Femur (tissue), 1 donor: Measurements from ENCODE around the gene CSTF1.
"Not testable (repeated sequence)": the region's sequence is repeated elsewhere in the genome, so short reads cannot be mapped to it uniquely, and the experiment has no call there.

Experiments
- DNase-seq: peaks from one replicate; pipeline ENCODE4 v3.0.0-alpha.2; 2017

Gene CSTF1

DNA sequence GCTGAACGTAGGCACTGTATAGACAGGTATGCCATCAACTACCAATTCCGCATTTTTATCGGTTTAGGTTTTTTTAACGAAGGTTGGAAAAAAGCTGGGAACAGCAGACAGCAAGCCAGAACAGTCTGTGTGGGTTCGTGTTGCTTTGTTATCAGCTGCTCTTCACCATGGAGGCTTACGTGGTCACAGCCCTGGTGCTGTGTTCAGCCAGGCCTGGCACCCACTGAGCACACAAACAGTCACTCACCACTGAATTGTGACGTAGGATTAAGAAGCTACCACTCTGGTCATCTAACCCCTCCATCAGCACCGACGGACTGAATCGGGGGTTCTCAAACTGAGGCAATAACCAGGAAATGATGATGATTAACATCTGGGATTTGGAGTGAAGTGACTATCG, 20.5 kb upstream of the CSTF1 start:
- DNase-seq = no peak

DNA sequence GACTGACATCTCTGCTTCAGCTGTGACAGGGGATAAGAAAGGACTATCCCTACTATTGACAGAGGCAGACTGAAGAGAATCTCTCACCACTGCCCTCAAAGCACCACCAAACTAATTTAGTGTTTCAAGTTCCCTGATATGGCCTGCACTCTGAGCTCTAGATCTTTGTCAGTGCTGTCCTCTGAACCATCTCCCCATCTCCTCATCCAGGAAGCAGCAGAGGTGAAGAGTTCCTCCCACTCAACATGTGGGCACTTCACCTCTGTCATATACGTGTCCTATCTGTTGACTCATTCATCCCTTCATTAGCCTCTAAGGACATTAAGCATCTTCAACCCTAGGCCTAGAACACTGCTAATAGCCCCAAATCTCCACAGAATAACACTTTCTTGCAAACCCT, 19.6 kb upstream of the CSTF1 start:
- no peak for DNase-seq

DNA sequence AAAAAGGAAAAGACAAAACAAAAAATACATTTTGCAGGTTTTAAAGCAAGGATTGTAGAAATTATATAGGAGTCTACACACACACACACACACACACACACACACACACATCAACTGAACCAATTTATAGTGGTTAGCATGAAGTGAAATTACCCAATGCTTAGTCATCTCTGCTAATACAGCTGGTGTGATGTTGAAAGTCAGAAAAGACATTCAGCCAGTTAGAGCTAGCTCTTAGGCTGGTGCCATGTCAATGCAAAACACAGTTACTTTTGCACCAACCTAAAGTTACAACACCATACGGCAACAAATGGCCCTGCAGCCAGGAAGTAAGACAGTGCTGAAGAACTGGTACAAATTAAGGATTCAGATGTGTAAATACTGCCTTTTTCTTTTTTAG, 18.5 kb upstream of the CSTF1 start:
- DNase-seq = no peak

DNA sequence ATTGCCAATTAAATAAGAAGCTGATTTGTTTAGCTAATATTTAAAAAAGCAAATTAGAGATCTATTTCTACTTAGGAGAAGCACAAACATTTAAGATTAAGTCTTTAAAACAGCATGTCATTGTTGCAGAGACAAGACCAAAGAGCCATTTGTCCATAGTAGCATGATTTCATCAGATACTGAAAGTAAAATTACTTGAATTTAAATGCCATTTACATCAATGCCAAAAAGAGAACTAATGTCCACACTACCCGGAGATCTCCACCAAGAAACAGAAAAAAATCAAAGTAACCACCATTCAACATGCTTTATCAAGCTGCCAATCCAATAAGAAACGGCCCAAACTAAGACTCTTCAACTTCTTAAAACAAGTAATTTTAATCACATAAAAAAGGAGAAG, 16.1 kb upstream of the CSTF1 start:
- DNase-seq = no peak

DNA sequence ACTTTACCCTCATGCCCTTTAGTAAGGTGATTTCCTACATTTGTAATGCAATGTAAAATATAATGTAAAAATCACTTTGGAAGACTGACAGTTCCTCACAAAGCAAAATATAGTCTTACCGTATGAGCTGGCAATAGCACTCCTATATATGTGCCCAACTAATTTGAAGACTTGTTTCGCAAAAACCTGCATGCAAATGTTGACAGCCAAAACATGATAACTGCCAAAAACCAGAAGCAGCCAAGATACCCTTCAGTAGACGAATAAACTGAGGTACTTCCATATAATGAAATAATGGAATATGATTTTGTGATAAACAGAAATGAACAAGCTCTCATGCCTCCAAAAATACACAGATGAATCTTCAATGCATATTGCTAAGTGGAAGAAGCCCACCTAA, 14.1 kb upstream of the CSTF1 start:
- no peak for DNase-seq

DNA sequence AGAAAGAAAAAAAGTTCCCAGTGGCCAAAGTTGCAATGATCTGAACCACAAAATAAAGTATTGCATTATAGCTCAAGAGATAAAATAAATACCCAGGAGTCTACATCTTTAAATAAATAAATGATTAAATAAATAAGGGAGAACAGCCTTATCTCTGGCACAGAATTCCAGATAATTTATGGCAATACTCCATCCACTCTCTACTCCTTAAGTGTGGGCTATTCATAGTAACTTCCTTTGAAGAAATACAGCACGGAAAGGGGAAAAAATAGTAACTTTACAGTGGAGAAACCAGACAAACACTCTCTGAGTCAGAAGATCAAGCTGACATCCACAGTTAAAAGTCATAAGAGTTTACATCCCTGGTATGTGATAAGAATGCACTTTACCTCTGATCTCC, 12.1 kb upstream of the CSTF1 start:
- no peak for DNase-seq

DNA sequence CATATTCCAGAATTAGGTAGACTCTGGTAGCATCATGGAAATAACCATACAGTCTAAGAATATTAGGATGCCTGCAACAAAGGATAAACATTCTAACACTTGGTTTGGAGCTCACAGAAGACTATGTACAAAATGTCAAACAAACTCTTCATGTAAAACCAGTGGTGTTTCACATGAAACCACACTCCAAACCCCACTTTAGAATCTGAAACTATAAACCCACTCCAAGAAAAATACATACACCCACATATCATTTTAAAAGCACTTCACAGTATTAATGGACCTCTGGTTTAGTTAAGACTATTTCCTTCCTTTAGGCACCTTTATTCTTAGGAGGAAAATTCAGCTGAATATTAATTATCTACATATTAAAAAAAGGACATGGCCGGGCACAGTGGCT, 10.9 kb upstream of the CSTF1 start:
- no peak for DNase-seq

DNA sequence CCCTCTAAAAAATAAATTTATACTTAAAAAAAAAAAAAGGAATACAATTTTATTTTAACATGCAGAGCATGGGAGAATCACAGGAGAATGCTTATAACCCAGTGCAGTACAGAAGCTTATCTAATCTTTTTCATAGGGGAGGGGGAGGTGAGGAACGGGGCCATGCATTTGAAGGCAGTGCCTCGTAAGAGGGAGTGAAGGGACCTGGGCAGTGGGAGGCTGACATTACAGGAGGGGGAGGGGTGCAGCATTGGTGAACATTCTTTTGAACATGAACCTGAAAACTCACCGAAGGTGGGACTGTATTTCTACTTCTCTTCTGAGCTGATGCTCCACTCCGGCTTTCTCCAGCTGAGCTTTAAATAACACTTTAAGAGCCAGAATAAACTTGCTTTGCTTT, 9.7 kb upstream of the CSTF1 start:
- DNase-seq = no peak

DNA sequence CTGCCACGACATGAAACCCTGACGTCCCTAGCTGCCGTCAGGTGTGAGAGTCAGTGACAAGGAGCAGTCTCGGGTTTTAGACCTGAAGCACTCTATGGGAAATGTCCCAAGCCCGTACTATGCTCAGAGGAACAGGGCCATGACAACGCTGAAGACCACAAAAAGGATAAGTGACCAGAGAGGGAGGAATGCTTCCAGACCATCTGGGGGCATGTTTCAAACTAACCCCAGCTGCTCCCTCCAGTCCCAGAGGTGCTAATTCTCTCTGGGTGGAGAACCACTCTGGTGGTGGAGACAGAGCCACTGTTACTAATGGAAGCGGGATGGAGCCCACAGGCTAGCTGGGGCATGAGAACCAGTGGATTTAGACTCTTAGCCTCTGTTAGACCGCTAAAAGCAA, 9.1 kb upstream of the CSTF1 start:
- DNase-seq = no peak

DNA sequence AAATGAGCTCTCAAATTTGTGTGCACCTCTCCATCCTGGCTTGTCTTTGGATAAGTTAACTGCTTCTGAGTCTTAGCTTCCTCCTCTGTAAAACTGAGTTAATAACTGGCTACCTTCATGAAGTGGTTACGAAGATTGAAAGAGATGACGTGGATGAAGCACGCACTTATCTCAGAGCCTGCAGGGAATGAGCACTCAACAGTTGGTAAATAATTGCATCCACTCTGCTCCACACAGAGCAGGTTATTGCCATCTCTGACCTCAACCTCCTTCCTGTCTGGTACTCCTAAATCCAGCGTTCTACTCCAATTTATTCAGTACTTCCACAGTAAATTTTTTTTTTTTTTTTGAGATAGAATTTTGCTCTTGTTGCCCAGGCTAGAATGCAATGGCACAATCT, 7.3 kb upstream of the CSTF1 start:
- no peak for DNase-seq

DNA sequence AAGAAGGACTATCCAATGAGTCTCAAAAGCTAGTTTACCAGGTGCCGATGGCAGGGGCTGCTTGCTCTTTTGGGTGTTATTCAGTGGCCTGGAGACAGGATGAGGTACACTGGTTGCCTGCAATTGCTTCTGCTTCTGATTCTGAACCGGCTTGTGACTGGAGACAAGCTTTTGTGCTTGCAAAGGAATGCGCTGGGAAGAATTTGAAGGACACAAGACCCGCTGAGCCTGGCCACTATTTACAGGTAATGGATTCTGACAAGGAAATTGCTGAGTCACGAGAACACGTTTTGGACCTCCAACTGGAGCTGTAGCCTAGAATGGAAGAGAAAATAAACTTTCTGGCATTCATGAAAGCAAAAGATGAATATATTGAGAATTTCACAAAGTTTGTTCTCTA, 6.2 kb upstream of the CSTF1 start:
- DNase-seq = no peak

DNA sequence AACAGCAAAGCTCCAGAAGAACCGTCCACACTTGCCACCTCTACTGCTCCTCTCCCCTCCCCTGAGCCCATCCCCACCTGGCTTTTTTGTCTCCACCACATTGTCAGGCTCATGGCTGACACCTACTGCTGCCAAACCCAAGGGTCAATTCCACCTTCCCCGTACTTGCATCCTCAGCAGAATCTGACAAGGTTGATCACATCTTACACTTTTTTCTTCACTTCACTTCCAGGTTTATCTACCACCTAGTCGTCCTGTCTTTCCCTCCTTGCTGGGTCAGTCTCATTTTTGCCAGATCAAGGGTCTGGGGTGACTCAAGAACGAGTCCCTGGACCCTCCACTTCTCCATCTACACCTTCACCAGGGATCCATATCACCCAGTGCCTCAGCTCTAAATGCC, 3.6 kb upstream of the CSTF1 start:
- no peak for DNase-seq

DNA sequence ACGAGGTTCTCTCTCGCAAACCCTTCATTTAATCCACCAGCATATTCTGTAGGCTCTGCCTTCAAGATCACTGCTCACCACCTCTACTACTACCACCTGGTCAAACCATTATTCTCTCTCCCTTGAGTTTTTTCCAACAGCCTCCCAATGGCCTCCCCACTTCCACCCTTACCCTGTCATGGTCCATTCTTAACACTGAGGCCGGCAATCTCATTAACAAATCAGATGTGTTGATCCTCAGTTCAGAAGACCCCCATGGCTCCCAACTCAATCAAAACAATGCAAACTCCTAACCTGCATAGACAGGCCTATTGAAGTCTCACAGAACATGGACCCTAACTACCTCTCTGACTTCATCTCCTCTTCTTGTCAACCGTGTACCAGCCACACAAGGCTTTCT, 2.6 kb upstream of the CSTF1 start:
- DNase-seq = no peak

DNA sequence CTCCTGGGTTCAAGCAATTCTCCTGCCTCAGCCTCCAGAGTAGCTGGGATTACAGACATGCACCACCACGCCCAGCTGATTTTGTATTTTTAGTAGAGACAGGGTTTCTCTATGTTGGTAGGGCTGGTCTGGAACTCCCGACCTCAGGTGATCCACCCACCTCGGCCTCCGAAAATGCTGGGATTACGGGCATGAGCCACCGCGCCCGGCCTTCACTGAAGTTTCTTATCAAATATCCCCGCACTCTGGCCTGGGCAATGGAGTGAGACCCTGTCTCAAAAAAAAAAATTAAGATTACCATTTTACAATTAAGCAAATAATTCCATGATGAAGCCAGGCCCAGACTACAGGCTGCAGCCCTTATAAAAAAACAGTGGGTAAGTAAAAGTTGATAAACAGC, 2.0 kb upstream of the CSTF1 start:
- DNase-seq = not testable (repeated sequence)

DNA sequence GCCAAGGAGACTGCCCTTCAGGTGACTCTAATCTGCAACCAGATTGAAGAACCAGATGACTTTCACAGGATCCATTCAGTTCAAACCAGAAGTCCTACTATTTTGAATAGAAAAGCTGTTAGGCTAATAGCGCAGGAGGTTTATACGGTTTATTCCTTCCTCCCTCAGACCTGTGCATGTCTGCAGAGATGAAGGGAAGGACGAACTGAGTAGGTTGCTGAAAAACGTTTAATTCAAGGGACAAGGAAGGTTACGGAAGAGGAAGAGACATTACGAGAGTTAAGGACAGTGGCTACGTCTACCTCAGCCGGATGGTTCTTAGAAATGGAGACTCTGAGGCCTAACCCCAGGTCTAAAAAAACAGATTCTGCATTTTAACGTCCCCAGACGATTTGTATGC, 1.4 kb upstream of the CSTF1 start:
- DNase-seq = no peak

DNA sequence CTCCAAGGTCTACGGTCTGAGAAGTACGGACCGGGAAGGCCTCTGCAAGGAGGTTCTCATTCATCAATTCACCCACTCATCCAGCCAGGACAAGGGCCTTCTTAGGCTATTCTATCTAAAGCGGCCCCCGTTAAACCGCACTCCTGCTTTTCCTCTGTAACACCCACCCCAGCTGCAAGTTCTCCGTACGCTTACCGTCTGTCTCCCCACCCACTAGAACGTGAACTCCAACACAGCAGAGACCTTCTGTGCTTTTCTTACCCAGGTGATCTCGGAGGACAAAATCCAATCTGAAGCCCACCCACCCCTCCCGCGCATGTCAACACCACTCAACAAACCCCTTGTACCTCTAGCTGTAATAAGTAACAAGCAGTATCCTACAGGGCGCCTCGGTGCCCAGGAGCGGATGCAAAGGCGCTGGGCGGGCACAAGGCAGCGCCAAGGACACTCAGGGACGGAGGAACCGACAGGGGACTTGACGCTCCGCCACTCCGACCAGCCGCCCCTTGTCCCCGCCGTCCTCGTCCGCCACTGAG, 781 bp upstream of the CSTF1 start:
- no peak for DNase-seq

DNA sequence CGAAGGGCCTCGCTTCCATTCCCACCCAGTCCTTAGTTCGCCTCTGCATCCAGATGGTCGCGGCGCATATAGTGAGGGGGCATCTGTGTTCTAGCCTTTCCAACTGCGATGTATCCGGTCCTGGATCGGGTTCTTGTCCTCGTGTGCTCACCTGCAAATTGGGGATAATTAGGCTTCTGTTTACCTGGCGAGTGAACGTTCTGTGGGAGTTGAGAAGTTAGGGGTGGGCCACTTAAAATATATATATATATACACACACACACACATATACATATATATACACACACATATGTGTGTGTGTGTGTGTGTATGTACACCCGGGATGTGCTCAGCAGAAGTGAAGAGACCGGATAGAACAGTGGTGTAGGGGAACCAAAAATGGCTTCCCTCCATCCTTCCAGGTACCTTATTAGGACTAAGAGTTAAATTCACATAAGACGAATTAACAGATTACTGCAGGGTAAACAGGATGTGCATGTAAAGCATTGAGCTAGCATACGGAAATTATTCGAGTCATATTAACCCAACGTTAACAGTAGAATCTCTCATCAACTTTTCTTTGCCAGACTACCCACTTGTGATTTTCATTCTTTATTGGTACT, 537 bp downstream of the CSTF1 start:
- no peak for DNase-seq

DNA sequence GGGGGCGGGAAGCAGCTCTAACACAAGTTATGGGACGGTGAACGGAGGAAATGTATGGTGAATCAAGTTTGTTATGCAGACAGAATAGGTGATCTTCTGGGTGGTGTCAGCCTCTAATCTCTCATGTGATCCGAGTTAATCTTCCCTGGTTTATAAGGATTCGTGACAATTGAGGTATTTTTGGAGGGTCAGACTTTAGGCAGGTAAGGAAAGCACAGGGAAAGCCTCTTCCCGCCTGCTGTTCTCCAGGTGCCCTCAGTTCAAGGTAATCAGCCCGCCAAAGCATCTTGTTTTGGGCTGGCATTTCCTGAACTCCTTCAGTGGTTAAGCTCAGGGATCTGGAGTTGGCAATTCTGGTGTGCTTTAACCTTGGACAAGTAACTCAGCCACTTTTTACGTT, 1.2 kb downstream of the CSTF1 start:
- DNase-seq = no peak

DNA sequence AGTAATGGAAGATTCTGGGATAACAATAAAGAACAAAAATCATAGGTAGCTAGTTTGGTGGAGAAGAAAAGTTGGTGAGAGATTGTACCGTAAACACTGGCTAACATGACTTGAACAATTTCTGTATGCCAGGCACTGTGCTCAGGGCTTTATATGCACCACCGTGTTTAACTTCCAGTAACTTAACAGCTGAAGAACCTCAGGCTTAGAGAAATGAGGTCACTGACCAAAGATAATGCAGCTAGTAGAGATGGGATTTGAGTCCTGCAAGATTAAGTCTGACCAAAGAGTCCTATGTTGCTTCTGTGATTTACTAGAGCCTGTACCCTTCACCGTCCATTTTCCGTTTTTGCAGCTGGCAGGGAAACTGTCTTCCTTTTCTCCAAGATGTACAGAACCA, 2.7 kb downstream of the CSTF1 start:
- DNase-seq = no peak

DNA sequence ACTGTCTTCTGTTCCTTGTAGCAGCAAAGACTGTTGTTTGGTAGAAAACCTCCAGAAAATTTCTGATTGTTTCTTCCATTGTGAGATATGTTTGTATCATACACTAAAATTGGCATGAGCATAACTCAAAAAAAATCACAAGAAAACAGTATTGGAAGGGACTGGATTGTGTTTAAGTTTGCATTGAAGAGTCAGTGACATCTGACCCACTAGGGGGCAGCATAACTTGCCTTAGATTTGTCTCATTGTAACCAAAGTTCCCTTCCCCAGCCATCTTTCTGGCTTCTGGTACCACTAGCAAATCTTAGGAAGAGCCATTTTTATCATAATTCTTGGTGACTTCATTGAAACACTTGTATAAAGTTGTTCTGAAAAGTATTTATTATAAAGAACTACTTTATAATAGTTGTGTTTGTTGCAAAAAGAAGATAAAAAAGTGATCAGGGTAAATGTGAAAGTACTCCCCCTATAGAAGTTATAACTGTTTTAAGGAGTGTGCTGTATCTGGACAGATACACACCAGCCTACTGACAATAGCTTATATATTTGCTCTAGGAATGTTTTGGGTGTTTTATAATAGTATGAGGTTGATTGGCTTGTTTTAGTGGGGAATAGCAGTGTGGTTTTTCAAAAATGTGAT, 7.7 kb downstream of the CSTF1 start:
- DNase-seq = peak; percentile 65

DNA sequence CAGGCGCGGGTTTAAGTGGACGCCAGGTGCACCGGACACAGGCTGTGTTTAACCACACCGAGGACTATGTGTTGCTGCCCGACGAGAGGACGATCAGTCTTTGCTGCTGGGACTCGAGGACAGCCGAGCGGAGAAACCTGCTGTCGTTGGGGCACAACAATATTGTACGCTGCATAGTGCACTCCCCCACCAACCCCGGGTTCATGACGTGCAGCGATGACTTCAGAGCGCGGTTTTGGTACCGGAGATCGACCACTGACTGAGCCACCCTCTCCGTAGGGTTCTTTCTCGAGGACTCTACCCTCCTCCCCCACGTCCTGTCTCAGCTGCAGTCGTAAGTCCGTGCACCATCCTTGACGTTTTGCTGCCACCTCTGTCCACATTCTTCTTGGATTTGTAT, 11.0 kb downstream of the CSTF1 start:
- no peak for DNase-seq

DNA sequence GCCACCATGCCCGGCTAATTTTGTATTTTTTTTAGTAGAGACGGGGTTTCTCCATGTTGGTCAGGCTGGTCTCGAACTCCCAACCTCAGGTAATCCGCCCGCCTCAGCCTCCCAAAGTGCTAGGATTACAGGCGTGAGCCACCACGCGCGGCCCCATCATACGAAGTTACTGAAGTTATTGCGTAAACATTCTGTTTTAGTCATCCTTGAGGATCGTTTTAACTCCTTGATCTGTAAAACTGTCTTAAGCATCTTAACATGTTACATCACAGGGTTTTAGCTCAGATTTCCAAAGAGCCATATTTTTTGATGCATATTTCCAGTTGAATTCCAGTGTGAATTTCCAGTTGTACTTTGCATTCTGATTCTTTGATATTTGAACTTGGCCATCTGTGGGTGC, 12.9 kb downstream of the CSTF1 start:
- DNase-seq = not testable (repeated sequence)

DNA sequence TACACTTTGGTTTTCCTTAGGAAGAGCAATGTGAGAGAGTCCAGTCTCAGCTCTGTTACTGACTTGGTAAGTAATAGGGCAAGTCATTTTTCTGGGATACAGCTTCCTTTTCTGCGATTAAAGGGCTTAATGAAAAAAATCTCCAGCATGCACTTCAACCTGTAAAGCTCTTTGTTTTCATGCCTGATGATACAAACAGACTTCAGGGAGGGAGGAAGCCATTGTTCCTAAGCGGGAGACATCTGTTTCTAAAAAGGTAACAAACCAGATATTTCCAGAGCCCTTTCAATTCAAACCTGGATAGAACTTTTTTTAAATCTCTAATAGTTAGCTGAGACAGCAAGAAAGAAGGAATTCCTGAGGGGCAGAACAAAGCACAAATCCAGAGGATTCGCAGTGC, 14.5 kb downstream of the CSTF1 start:
- no peak for DNase-seq

DNA sequence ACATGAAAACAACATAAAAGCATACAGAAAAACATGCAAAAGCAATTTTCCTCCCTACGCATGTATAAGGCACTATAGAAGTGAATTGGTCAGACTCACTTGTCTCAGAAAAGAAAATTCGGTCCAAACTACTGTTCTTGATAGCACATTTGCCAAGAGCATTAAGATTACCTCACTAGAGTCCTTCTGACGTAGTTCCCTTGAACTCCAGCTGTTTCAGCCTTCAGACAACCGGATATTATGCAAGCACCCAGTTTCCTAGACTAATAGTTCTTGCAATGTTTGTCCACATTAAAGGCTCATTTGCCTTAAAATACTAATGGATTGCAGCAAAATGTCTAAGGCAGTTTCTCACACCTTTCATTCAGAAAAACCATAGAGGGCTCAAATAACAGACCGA, 17.1 kb downstream of the CSTF1 start:
- no peak for DNase-seq

DNA sequence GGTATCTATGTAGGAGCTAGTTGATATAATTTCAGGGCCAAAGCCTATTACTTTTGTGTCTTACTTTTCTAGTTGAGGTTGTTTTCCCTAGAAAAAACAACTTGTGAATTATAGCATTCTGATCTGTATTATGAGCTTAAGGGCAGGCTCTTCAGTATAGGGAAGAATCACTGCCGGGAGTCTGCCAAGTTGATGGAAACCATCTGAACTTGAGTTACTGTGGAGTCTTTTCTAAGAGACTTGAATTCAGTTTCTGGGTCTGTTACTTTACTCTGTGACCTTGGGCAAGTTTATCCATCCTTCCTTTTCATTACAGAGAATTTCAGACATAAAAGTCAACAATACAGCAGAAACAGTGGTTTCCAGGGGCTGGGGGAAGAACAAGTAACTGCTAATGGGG, 17.5 kb downstream of the CSTF1 start:
- DNase-seq = no peak
